GM10266 (cell line): Measurements from ENCODE around the gene DMKN.
"Not testable (repeated sequence)": the region's sequence is repeated elsewhere in the genome, so short reads cannot be mapped to it uniquely, and the experiment has no call there.

Experiments
- DNase-seq: peaks from one replicate; pipeline ENCODE4 v3.0.0; 2012; ENCODE audit errors: extremely low spot score
- TF ChIP-seq, protein P1 (sequence below): IDR thresholded peaks from 2 replicates; pipeline ENCODE4 v1.5.1; 2012; ENCODE audit warnings: mild to moderate bottlenecking, low read depth; ENCODE audit not compliant: control insufficient read depth, insufficient read depth; ENCODE audit errors: missing control alignments

DMKN gene

GRCh38 chr19:35468637-35469036 is 44.8 kb downstream of the DMKN start:
- peak; percentile 76 for DNase-seq
- TF ChIP-seq, protein P1, sequence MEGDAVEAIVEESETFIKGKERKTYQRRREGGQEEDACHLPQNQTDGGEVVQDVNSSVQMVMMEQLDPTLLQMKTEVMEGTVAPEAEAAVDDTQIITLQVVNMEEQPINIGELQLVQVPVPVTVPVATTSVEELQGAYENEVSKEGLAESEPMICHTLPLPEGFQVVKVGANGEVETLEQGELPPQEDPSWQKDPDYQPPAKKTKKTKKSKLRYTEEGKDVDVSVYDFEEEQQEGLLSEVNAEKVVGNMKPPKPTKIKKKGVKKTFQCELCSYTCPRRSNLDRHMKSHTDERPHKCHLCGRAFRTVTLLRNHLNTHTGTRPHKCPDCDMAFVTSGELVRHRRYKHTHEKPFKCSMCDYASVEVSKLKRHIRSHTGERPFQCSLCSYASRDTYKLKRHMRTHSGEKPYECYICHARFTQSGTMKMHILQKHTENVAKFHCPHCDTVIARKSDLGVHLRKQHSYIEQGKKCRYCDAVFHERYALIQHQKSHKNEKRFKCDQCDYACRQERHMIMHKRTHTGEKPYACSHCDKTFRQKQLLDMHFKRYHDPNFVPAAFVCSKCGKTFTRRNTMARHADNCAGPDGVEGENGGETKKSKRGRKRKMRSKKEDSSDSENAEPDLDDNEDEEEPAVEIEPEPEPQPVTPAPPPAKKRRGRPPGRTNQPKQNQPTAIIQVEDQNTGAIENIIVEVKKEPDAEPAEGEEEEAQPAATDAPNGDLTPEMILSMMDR, result peak; percentile 93

GRCh38 chr19:35466259-35466658 is 47.2 kb downstream of the DMKN start:
- TF ChIP-seq, protein P1, result no peak
- DNase-seq, result no peak

DNA sequence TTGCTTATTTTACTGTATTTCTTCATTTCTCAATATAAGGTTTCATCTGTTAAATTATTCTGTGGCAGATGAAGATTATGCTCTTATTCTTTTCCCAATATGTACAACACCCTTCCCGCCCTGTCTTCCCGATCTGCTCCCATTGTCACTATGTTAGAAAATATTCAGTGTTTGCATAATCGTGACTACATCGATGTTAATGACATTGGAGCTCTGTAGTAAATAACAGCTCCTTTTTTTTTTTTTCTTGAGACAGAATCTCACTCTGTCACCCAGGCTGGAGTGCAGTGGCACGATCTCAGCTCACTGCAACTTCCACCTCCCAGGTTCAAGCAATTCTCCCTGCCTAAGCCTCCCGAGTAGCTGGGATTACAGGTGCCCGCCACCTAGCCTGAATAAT is 50.5 kb downstream of the DMKN start:
- DNase-seq, result not testable (repeated sequence)

DNA sequence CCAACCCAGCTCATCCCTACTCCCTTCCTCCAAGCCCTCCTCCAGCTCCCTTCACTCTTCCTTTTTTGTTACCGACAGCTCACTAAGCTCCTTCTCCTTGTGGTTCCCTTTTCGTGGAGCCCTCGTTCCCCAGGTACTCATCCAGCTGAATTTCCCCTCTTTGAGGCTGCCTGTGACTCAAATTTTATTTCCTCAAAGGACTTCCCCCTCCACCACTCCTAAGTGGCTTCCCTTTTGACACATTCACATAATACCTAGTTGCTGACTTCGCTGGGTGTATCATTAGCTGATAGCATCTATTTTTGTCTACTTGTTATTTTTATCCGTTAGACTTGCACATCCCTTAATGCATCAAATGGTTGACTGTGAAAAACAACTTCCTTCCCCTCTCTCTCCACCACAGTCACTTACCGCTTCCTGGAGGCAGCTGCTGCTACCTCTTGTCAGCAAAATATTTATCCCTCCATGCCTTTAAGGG is 50.9 kb downstream of the DMKN start:
- DNase-seq, result peak; percentile 70
- TF ChIP-seq, protein P1, result no peak

- not testable (repeated sequence) for DNase-seq
These were observed 51.7 kb downstream of the DMKN start for GRCh38 chr19:35461788-35462187.

GRCh38 chr19:35461060-35461459 is 52.4 kb downstream of the DMKN start:
- no peak for DNase-seq
- TF ChIP-seq, protein P1, result no peak

DNA sequence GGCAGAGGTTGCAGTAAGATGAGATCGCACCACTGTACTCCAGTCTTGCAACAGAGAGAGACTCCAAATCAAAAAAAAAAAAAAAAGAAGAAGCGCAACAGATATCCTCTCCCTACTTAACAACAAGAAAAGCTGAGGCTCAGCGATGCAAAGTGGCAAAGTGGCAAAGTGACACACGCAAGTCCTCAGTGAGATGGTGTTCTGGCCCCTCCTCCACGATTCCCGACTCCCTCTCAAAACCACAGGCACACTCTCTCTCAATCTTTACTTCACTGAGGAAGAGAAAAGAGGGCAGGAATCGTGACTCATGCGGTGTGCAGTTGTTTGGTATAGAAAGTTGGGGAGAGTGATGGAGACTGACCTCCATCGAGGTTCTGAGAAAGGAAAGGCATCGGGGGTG is 52.8 kb downstream of the DMKN start:
- DNase-seq, result no peak
- TF ChIP-seq, protein P1, result no peak

GRCh38 chr19:35459414-35460082 is 53.9 kb downstream of the DMKN start:
- no peak for DNase-seq
- TF ChIP-seq, protein P1, result no peak
